Measurements from ENCODE around the gene SLC1A4. TPM values are rescaled to one million over a fixed set of nuclear protein-coding genes. Genes with fewer than 3 reads are reported as not detected.

SLC1A4 gene
- total and polyA plus RNA-seq, 2 of the 4 experiments (the other 2 are of a cell fraction) = 6.8 to 8.1 TPM

DNA sequence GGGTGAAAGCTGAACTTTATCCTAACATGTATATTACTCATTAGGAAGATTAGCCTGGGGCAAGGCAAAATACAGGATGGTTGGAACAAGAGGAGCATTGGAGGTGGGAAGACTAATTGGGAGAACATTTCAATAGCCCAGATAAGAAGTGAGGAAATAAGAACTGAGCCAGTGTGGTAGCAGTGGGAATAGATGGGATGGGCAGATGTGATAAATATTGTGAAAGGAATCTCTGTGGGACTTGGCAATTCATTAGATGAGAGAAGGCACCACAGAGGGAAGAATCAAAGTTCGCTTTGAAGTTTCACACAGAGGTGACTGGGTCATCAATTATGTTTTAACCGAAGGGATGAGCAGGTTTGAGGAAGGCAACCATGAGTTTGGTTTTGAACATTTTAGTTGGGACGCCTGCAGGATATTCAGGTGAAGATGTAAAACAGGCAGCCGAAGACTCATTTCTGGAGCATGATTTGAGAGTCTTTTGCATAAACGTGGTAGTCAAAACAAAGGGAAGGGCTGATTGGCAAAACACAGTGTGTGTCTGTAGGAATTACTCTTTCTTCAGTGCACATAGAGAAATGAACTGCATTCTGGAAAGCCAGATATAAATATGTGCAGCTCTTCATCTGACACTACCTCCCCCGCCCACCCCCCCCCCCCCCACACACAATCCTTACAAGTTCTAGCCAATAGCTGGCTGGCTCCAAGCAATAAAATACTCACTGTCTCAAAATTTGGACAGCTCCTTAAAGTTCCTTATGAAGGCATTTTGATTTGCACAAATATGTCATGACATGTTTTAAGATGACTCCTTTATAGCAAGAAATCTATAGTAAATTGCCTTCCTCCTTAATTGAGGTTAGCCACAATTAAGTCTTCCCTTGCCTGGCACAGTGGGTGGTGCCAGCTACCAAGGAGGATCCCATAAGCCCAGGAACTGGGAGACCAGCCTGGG lies 1.9 kb upstream of the SLC1A4 start:
- in situ Hi-C loops (cut with MboI; ENCODE audit: low sequenced_read_pairs) = no loop called here
- H2BK120ac ChIP-seq (ENCODE audit: low read depth, low read length) = peak overlapping the region; percentile 44
- dilution Hi-C loops (cut with HindIII; ENCODE audit: low sequenced_read_pairs, unreplicated experiment) = no loop called here
- H3K9me1 ChIP-seq (ENCODE audit: insufficient read depth, low read length) = peaks cover 4% of the 10 kb centered on the region
- H3K4me1 ChIP-seq (ENCODE audit: control insufficient read depth, insufficient read depth, low read length) = peaks cover 10% of the 10 kb centered on the region
- no peak overlapping the region for H2BK20ac ChIP-seq (ENCODE audit: low read depth, low read length)
- H3K4me2 ChIP-seq (ENCODE audit: low read depth, low read length) = peak overlapping the region; percentile 92
- peak overlapping the region; percentile 59 for H3K14ac ChIP-seq (replicated peaks; ENCODE audit: low read depth, low read length)
- H3K27me3 ChIP-seq (ENCODE audit: control insufficient read depth, insufficient read depth, low read length) = no peaks in the 10 kb centered on the region
- ATAC-seq (ENCODE audit: low read depth) (no peak), DNase-seq (peak; percentile 57)
- H2AK5ac ChIP-seq (ENCODE audit: low read depth, low read length) = peak overlapping the region; percentile 68
- peak overlapping the region; percentile 51 for H3K18ac ChIP-seq (ENCODE audit: low read depth, low read length)
- no peak overlapping the region; the same call in 1 of the 2 replicates for H4K5ac ChIP-seq (ENCODE audit: low read depth, low read length)
- peak overlapping the region; percentile 50; the same call in 1 of the 2 replicates for H3K56ac ChIP-seq (ENCODE audit: extremely low read depth, insufficient read depth, low read length)
- intact Hi-C loops (cut with micrococcal nuclease) = loop anchor here (5.0 kb wide), 1 partner anchor 35 kb away; no protein-coding TSS in a partner anchor
- BruUV-seq (replicated peaks) = TSS peak; percentile 85
- POLR2A ChIA-PET (ENCODE audit: unreplicated experiment) = interaction anchor here (0.5 to 0.6 kb wide), 5 partner anchors 78 to 1541 kb away, joined by 3 to 6 read pairs (median 4); no protein-coding TSS in a partner anchor
- H3K36me3 ChIP-seq (ENCODE audit: control insufficient read depth, insufficient read depth, low read length) = no peaks in the 10 kb centered on the region
- H3K23ac ChIP-seq (ENCODE audit: low read depth, low read length) = peak overlapping the region; percentile 50; the same call in 1 of the 2 replicates
- H3K4me3 ChIP-seq (ENCODE audit: insufficient read depth, low read depth, low read length) = peak overlapping the region; percentile 47
- WGBS, 2 experiments (ENCODE audit: extremely low coverage in 2 of 2, insufficient read length in 1 of 2) = 24% methylated on average over 5 of the region's 6 CpGs; no CpG with 5 or more reads in 1 of the 2 experiments
- no peaks in the 10 kb centered on the region for H3K9me3 ChIP-seq (ENCODE audit: control insufficient read depth, insufficient read depth, low read length)
- H2BK15ac ChIP-seq (ENCODE audit: low read depth, low read length) = peak overlapping the region; percentile 76; the same call in 1 of the 3 replicates
- H4K91ac ChIP-seq (ENCODE audit: insufficient read depth, low read depth, low read length) = peak overlapping the region; percentile 77
- CTCF ChIA-PET = interaction anchor here (0.6 kb wide), 1 partner anchor 1507 kb away, joined by 3 read pairs; no protein-coding TSS in a partner anchor
- peak overlapping the region; percentile 89 for H3K9ac ChIP-seq (ENCODE audit: low read depth, low read length)
- TF ChIP-seq, protein P1, sequence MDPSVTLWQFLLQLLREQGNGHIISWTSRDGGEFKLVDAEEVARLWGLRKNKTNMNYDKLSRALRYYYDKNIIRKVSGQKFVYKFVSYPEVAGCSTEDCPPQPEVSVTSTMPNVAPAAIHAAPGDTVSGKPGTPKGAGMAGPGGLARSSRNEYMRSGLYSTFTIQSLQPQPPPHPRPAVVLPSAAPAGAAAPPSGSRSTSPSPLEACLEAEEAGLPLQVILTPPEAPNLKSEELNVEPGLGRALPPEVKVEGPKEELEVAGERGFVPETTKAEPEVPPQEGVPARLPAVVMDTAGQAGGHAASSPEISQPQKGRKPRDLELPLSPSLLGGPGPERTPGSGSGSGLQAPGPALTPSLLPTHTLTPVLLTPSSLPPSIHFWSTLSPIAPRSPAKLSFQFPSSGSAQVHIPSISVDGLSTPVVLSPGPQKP (IDR thresholded peaks at IDR 0.05; ENCODE audit: borderline replicate concordance, low read depth, low read length) = no peak
- TF ChIP-seq CEBPB (IDR thresholded peaks at IDR 0.05; ENCODE audit: low read depth, low read length) (no peak), BHLHE40 (IDR thresholded peaks at IDR 0.05; ENCODE audit: low read depth, low read length) (no peak), RCOR1 (IDR thresholded peaks at IDR 0.05; ENCODE audit: insufficient replicate concordance, low read length) (no peak), RAD21 (IDR thresholded peaks at IDR 0.05; ENCODE audit: low read length) (no peak), FOS (IDR thresholded peaks at IDR 0.05; ENCODE audit: low read depth, low read length) (no peak), MAZ (IDR thresholded peaks at IDR 0.05; ENCODE audit: borderline replicate concordance, low read depth, low read length) (no peak), POLR2A (IDR thresholded peaks at IDR 0.05; ENCODE audit: low read depth, low read length) (no peak), SMC3 (IDR thresholded peaks at IDR 0.05; ENCODE audit: low read depth, low read length) (no peak)
- TF ChIP-seq, protein P2, sequence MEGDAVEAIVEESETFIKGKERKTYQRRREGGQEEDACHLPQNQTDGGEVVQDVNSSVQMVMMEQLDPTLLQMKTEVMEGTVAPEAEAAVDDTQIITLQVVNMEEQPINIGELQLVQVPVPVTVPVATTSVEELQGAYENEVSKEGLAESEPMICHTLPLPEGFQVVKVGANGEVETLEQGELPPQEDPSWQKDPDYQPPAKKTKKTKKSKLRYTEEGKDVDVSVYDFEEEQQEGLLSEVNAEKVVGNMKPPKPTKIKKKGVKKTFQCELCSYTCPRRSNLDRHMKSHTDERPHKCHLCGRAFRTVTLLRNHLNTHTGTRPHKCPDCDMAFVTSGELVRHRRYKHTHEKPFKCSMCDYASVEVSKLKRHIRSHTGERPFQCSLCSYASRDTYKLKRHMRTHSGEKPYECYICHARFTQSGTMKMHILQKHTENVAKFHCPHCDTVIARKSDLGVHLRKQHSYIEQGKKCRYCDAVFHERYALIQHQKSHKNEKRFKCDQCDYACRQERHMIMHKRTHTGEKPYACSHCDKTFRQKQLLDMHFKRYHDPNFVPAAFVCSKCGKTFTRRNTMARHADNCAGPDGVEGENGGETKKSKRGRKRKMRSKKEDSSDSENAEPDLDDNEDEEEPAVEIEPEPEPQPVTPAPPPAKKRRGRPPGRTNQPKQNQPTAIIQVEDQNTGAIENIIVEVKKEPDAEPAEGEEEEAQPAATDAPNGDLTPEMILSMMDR (conservative IDR thresholded peaks at IDR 0.05; ENCODE audit: low read depth, low read length) = no peak
- no peak overlapping the region for H2AK9ac ChIP-seq (replicated peaks; ENCODE audit: low read depth, low read length, poor library complexity)
- peaks cover 9% of the 10 kb centered on the region; the same call in 1 of the 2 replicates for H4K20me1 ChIP-seq (ENCODE audit: insufficient read depth, low read length)
- H2BK5ac ChIP-seq (ENCODE audit: low read depth, low read length, poor library complexity, severe bottlenecking) = peak overlapping the region; percentile 84
- peak overlapping the region; percentile 81 for H3K4ac ChIP-seq (ENCODE audit: low read depth, low read length)
- H2AFZ ChIP-seq (replicated peaks; ENCODE audit: low read length, poor library complexity) = no peak overlapping the region
- peaks cover 18 to 28% of the 10 kb centered on the region in 2 experiments; a peak in 3 of 4 replicates for H3K79me1 ChIP-seq (ENCODE audit: low read depth in 1 of 2, low read length in 2 of 2)
- H4K8ac ChIP-seq (ENCODE audit: low read depth in 2 of 2, low read length in 2 of 2) = peak overlapping the region in 1 of 2 experiments; percentile 60; a peak in 1 of 4 replicates
- peak overlapping the region; percentile 88 for H3K27ac ChIP-seq (ENCODE audit: insufficient read depth, low read length)

All from IMR-90 (cell line).